HG03558 (cell line): ENCODE results near the gene NAV2.
"Not testable (repeated sequence)": the region's sequence is repeated elsewhere in the genome, so short reads cannot be mapped to it uniquely, and the experiment has no call there.

Experiments
- ATAC-seq: cut with Tn5 transposase; IDR thresholded peaks from one replicate; pipeline ENCODE4 v1.9.1; 2021; ENCODE audit warnings: moderate number of reproducible peaks; ENCODE audit not compliant: unreplicated experiment; ENCODE audit errors: extremely low read depth

The NAV2 gene

GRCh38 chr11:19873730-19874129 is 161.1 kb downstream of the NAV2 start:
- ATAC-seq: no peak

GRCh38 chr11:19874266-19874665 is 161.6 kb downstream of the NAV2 start:
- no peak for ATAC-seq

- no peak for ATAC-seq
Measured at GRCh38 chr11:19876750-19877149, 164.1 kb downstream of the NAV2 start.

GRCh38 chr11:19878520-19878919 is 165.9 kb downstream of the NAV2 start:
- ATAC-seq: no peak

- ATAC-seq: no peak
Measured at GRCh38 chr11:19879307-19880087, 166.9 kb downstream of the NAV2 start.

- no peak for ATAC-seq
Measured at GRCh38 chr11:19880088-19880345, 167.4 kb downstream of the NAV2 start.

GRCh38 chr11:19881177-19881576 is 168.5 kb downstream of the NAV2 start:
- ATAC-seq: no peak

- no peak for ATAC-seq
Measured at GRCh38 chr11:19882356-19882755, 169.7 kb downstream of the NAV2 start.

- no peak for ATAC-seq
Measured at GRCh38 chr11:19886498-19886897, 173.9 kb downstream of the NAV2 start.

- ATAC-seq: no peak
Measured at GRCh38 chr11:19887842-19888241, 175.2 kb downstream of the NAV2 start.

GRCh38 chr11:19889531-19889930 is 176.9 kb downstream of the NAV2 start:
- ATAC-seq: no peak

- no peak for ATAC-seq
Measured at GRCh38 chr11:19890308-19890707, 177.7 kb downstream of the NAV2 start.

- ATAC-seq: no peak
Measured at GRCh38 chr11:19891022-19891421, 178.4 kb downstream of the NAV2 start.

GRCh38 chr11:19892387-19892786 is 179.8 kb downstream of the NAV2 start:
- no peak for ATAC-seq

- ATAC-seq: no peak
Measured at GRCh38 chr11:19892876-19893275, 180.2 kb downstream of the NAV2 start.

- no peak for ATAC-seq
Measured at GRCh38 chr11:19894404-19894803, 181.8 kb downstream of the NAV2 start.

- not testable (repeated sequence) for ATAC-seq
Measured at GRCh38 chr11:19895037-19895436, 182.4 kb downstream of the NAV2 start.

- ATAC-seq: no peak
Measured at GRCh38 chr11:19895776-19896175, 183.1 kb downstream of the NAV2 start.

GRCh38 chr11:19903620-19904069 is 191.0 kb downstream of the NAV2 start:
- ATAC-seq: no peak

- no peak for ATAC-seq
Measured at GRCh38 chr11:19905280-19905853, 192.7 kb downstream of the NAV2 start.

- ATAC-seq: no peak
Measured at GRCh38 chr11:19906126-19906525, 193.5 kb downstream of the NAV2 start.

- ATAC-seq: peak; percentile 57
Measured at GRCh38 chr11:19907008-19907579, 194.5 kb downstream of the NAV2 start.
